A673 (cell line): Measurements from ENCODE around the gene SMYD1. TPM values are rescaled to one million over a fixed set of nuclear protein-coding genes. Genes with fewer than 3 reads are reported as not detected.

ENCODE experiments used
- BruUV-seq: library from RNA; stranded (reverse); fragments of 400-500 nt; replicated peaks from 2 replicates; lab custom pipeline; 2021; lab: Mats Ljungman, UMichigan
- CTCF ChIA-PET: fragments of 300-600 bp; sonication (Branson Sonifier 250); formaldehyde crosslinking; loops from one replicate; lab custom pipeline; 2022; ENCODE audit warnings: antibody characterized with exemption; lab: Charles Lee
- POLR2A ChIA-PET: fragments of 300-600 bp; sonication (Branson Sonifier 250); formaldehyde crosslinking; loops from one replicate; lab custom pipeline; 2022; ENCODE audit warnings: antibody characterized with exemption; ENCODE audit not compliant: low non-redundant PET; lab: Charles Lee
- DNase-seq: peaks from one replicate; pipeline ENCODE4 v3.0.0-alpha.2; 2015; ENCODE audit warnings: low spot score
- H3K27ac ChIP-seq: fragments of 200-600 bp; sonication (generic); 2 replicates; pipeline ENCODE4 v1.5.1; 2016; ENCODE audit warnings: mixed run types, low read depth, mild to moderate bottlenecking, mixed read lengths, antibody characterized with exemption, low read length; ENCODE audit not compliant: poor library complexity, severe bottlenecking
- H3K27me3 ChIP-seq: fragments of 200-600 bp; sonication (generic); replicated peaks from 2 replicates; pipeline ENCODE4 v1.6.1; 2017; ENCODE audit warnings: mixed run types, low read depth, mild to moderate bottlenecking, mixed read lengths, antibody characterized with exemption, low read length; ENCODE audit not compliant: insufficient read depth, poor library complexity
- H3K36me3 ChIP-seq: fragments of 200-600 bp; sonication (generic); 2 replicates; pipeline ENCODE4 v1.6.1; 2016; ENCODE audit warnings: mixed run types, mild to moderate bottlenecking, mixed read lengths, antibody characterized with exemption, low read length; ENCODE audit not compliant: insufficient read depth, poor library complexity, severe bottlenecking
- H3K4me1 ChIP-seq: fragments of 200-600 bp; sonication (generic); 2 replicates; pipeline ENCODE4 v1.6.1; 2017; ENCODE audit warnings: mixed run types, mild to moderate bottlenecking, mixed read lengths, antibody characterized with exemption, low read length; ENCODE audit not compliant: insufficient read depth, poor library complexity, severe bottlenecking
- H3K4me3 ChIP-seq: fragments of 200-600 bp; sonication (generic); 2 replicates; pipeline ENCODE4 v1.5.1; 2016; ENCODE audit warnings: low read depth, mixed run types, mild to moderate bottlenecking, mixed read lengths, low read length; ENCODE audit not compliant: poor library complexity, severe bottlenecking
- H3K9me3 ChIP-seq: fragments of 200-600 bp; sonication (generic); 2 replicates; pipeline ENCODE4 v1.6.1; 2016; ENCODE audit warnings: mixed run types, low read depth, mild to moderate bottlenecking, mixed read lengths, antibody characterized with exemption, low read length; ENCODE audit not compliant: poor library complexity, severe bottlenecking
- CTCF ChIP-seq: fragments of 300-800, 200-600 bp; sonication (generic); conservative IDR thresholded peaks from 2 replicates; pipeline ENCODE4 v1.5.1; 2017; ENCODE audit warnings: low read depth, mild to moderate bottlenecking, antibody characterized with exemption, low read length, moderate library complexity, mixed read lengths
- EZH2 ChIP-seq: fragments of 200-600 bp; sonication (generic); IDR thresholded peaks from 2 replicates; pipeline ENCODE4 v1.6.1; 2017; ENCODE audit warnings: borderline replicate concordance, low read depth, mild to moderate bottlenecking, mixed read lengths, antibody characterized with exemption, low read length; ENCODE audit not compliant: poor library complexity, severe bottlenecking
- intact Hi-C: fragments of 100-400 bp; cut with micrococcal nuclease; formaldehyde crosslinking; loops from one replicate; pipeline ENCODE4 v1.10.0; 2022; ENCODE audit not compliant: unreplicated experiment
- total RNA-seq: library from RNA; stranded (reverse); gene quantifications from 2 replicates; pipeline ENCODE4 v1.2.3, GENCODE V29; 2021

The SMYD1 gene
- total RNA-seq, 1 experiment from 2014 or later, result not detected

DNA sequence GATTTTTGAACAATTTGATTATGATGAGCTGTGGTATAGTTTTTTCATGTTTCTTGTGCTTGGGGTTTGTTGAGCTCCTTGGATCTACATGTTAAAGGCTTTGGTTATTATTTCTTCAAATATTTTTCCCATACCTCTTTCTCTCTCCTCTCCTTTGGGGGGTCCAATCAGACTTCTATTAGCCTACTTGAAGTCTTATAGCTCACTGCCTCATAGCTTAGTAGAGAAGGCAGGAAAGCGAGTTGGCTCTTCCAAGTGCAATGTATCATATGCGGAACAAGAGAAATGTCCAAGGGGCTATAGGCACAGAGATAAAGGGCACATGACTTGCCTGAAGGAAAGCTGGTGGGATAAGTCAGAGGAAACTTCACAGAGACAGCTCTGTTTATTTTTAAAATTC is 74.3 kb downstream of the SMYD1 start:
- no TSS peak for BruUV-seq
- ChIA-PET CTCF (no interaction called here), POLR2A (no interaction called here)
- H3K4me1 ChIP-seq, result no peaks in the 10 kb centered on the region
- DNase-seq, result no peak
- no peaks in the 10 kb centered on the region for H3K36me3 ChIP-seq
- intact Hi-C loops, result no loop called here
- no peak overlapping the region for H3K27ac ChIP-seq
- TF ChIP-seq EZH2, result no peak
- no peak for TF ChIP-seq CTCF
- no peaks in the 10 kb centered on the region for H3K9me3 ChIP-seq
- H3K27me3 ChIP-seq, result peaks cover 61% of the 10 kb centered on the region
- H3K4me3 ChIP-seq, result no peak overlapping the region

GRCh38 chr2:88144271-88144670 is 76.6 kb downstream of the SMYD1 start:
- intact Hi-C loops, result no loop called here
- CTCF ChIA-PET, result no interaction called here

GRCh38 chr2:88144914-88145497 is 77.4 kb downstream of the SMYD1 start:
- Histone ChIP-seq H3K27me3 (peaks cover 31% of the 10 kb centered on the region), H3K36me3 (no peaks in the 10 kb centered on the region), H3K4me3 (no peak overlapping the region), H3K9me3 (peaks cover 14% of the 10 kb centered on the region), H3K4me1 (no peaks in the 10 kb centered on the region), H3K27ac (no peak overlapping the region)
- TF ChIP-seq EZH2 (no peak), CTCF (no peak)
- no TSS peak for BruUV-seq
- DNase-seq, result no peak
- POLR2A ChIA-PET, result no interaction called here
- CTCF ChIA-PET, result no interaction called here
- intact Hi-C loops, result no loop called here

More at GRCh38 chr2:88144271-88144670, 76.6 kb downstream of the SMYD1 start:
- Histone ChIP-seq H3K27me3 (peaks cover 38% of the 10 kb centered on the region), H3K4me3 (no peak overlapping the region), H3K4me1 (no peaks in the 10 kb centered on the region), H3K27ac (no peak overlapping the region), H3K36me3 (no peaks in the 10 kb centered on the region), H3K9me3 (peaks cover 11% of the 10 kb centered on the region)
- no peak for DNase-seq
- TF ChIP-seq CTCF, result no peak
- no peak for TF ChIP-seq EZH2
- POLR2A ChIA-PET, result no interaction called here
- no TSS peak for BruUV-seq
